GM19452 (cell line): ENCODE data around the gene ACE.

Experiments used
- ATAC-seq: cut with Tn5 transposase; IDR thresholded peaks from one replicate; pipeline ENCODE4 v1.9.1; 2021; ENCODE audit not compliant: unreplicated experiment

The ACE gene

DNA sequence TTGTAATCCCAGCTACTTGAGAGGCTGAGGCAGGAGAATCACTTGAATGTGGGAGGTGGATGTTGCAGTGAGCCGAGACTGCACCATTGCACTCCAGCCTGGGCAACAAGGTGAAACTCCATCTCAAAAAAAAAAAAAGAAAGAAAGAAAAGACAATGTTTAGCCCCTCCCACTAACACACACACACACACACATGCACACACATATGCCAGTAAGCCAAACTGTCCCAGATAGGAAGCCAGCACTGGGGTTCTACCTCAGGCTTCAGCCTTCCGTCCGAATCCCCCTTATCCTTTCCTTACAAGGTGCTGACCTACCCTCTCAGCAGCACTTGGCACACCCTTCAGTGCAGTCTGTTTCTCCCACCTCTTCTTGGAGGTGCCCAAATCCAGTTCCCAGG lies 37.6 kb downstream of the ACE start:
- no peak for ATAC-seq

DNA sequence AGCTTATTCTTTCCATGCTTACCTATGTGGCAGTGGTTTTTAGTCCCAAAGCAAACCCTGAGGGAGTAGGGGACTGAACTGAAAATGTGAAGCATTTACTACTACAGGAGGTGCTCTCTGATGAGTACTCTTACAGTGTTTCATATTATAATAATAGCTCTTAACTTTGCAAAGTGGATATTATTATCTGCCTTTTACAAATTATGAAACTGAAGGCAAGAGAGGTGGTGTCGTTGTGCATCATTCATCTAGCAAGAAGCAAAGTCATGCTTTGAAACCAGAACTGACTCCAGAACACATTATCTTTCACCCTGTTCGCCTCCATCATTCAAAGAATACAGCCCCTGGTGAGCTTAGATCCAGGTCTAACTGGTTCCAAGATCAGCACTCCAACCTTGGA lies 38.1 kb downstream of the ACE start:
- no peak for ATAC-seq

GRCh38 chr17:63515426-63515825 lies 38.6 kb downstream of the ACE start:
- no peak for ATAC-seq

- ATAC-seq = no peak
These were observed 40.3 kb downstream of the ACE start for GRCh38 chr17:63516910-63517824.

GRCh38 chr17:63517825-63518534 lies 41.1 kb downstream of the ACE start:
- no peak for ATAC-seq

DNA sequence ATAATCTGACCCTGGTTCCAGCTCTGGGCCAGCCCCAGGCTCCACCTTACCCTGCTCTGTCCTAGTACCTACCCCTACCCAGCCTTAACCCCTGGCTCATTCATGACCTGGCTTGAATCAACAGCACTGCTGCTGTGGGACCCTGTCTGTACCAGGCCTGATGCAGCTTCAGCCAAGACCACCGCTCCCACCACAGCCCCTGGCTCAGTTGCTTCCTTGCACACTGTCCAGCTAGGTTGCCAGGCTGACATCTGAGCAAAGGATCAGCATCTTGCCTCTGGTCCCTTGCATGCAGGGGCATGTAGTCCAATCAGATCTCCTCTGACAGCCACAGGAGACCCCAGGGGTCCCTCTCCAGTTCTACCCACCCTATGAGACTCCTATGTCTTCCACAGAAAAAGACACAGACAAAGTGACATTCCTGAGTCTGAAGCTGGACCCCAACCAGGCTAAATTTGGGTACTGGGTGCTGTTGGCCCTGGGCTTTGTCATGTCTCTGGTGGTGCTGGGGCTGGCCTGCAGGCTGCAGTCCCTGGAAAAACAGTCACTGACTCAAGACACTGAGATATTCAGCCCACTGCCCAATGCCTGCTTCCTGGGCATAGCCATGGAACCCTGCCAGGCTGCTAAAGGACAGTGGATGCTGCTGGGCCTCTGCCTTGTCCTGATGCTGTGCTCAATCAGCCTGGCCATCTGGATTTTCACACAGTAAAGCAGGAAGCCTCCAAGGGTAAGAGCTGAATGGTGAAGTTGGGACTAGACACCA lies 42.4 kb downstream of the ACE start:
- ATAC-seq = no peak

DNA sequence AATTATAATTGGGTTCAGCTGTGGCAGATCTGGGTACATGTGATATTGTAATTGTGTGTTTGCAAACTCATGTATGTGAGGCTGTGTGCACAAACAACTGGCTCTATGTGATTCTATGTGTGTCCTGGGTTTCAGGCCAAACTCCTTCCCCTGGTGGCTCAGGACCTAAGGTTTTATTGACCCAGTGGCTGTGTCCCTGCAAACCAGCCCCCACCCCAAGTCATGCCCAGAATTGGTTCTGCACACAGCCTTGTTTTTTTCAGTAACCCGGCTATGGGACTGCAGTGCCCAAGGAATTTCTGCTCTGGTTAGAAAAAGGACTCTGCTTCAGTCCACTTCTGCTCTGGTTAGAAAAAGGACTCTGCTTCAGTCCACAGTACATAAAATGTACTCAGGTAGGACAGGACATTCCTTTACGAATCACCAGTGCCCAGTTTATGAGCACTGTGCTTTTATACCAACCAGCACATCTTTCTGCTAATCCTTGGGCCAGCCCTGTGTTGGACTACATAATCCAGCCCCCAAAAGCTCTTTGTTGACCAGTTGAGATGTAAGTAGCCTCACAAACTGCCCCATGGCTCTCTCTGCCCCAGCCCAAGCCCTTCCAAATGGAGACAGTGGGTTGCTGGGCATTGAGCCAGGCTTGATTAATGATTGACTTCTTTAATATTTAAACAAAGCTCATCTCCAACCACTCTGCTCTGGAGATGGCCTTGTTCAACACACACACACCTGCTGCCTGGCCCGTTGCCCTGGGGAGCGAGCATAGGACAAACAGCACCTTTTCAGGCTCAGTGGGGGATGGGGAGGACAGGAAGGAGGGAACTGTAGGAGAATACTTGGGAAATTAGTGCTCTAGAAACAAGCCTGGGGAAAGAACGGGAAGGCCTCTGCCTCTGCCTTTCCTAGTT lies 43.4 kb downstream of the ACE start:
- ATAC-seq = no peak

DNA sequence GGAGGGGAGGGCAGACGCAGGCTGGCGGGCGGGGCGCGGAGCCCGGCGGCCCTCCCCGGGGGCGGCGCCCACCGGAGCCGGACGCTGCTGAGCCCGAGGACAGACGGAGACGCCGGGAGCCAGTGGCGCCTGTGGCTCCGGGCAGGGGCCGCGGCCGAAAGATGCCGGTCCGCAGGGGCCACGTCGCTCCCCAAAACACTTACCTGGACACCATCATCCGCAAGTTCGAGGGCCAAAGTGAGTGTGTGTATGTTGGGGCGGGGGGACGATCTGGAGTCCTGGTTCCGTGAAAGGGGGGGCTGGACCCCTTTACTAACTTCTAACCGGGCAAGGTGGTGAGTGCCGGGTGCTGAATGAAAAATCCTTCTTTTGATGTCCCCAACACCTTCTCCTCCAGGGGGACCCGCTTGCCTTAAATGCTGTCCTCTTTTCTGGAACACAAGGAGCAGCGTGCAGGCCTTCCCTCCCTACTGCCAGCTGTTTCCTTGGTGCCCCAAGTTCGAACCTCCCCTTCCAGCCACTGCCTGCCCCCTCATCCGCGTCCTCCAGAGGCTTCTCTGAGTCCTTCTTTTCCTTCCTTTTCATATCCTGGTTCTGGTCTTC lies 46.5 kb downstream of the ACE start, which contains the start of gene KCNH6:
Gene KCNH6 (plus strand): TSS at position 106 of the 603 bp plus-strand sequence. CDS start 56 bp downstream, at position 162.
- ATAC-seq = no peak

- ATAC-seq = no peak
These were observed 47.2 kb downstream of the ACE start for GRCh38 chr17:63524051-63524450.

- no peak for ATAC-seq
These were observed 48.5 kb downstream of the ACE start for GRCh38 chr17:63525190-63525946.

GRCh38 chr17:63526861-63527260 lies 50.0 kb downstream of the ACE start:
- no peak for ATAC-seq

GRCh38 chr17:63528183-63528582 lies 51.3 kb downstream of the ACE start:
- ATAC-seq = no peak

- ATAC-seq = no peak
These were observed 53.1 kb downstream of the ACE start for GRCh38 chr17:63529711-63530556.

- ATAC-seq = no peak
These were observed 53.7 kb downstream of the ACE start for GRCh38 chr17:63530557-63531021.

- no peak for ATAC-seq
These were observed 54.4 kb downstream of the ACE start for GRCh38 chr17:63531022-63531965.

- ATAC-seq = no peak
These were observed 56.7 kb downstream of the ACE start for GRCh38 chr17:63533433-63534077.
